AG04450 (cell line): ENCODE data around the gene BRD3. TPM values are rescaled to one million over a fixed set of nuclear protein-coding genes. Genes with fewer than 3 reads are reported as not detected.

Experiments used
- CTCF ChIA-PET: fragments of 300-600, 350-600 bp; formaldehyde crosslinking; extraction: SDS; loops from one replicate; lab custom pipeline; 2022; ENCODE audit warnings: antibody characterized with exemption, inconsistent platforms; lab: Charles Lee
- POLR2A ChIA-PET: fragments of 350-600 bp; formaldehyde crosslinking; extraction: SDS; loops from one replicate; lab custom pipeline; 2021; ENCODE audit warnings: antibody characterized with exemption, inconsistent platforms; lab: Yijun Ruan, JAX
- DNase-seq: peaks from one replicate; pipeline ENCODE4 v3.0.0-alpha.2; 2011; ENCODE audit warnings: low read depth, low spot score
- H3K27ac ChIP-seq: one replicate; pipeline ENCODE4 v1.5.1; 2012; ENCODE audit warnings: low read depth, low read length, control low read depth
- H3K27me3 ChIP-seq: one replicate; pipeline ENCODE4 v1.6.0; 2012; ENCODE audit warnings: low read length; ENCODE audit not compliant: control insufficient read depth, insufficient read depth
- H3K4me3 ChIP-seq: 2 replicates; pipeline ENCODE4 v1.5.1; 2011; ENCODE audit warnings: mild to moderate bottlenecking, low read depth, low read length, control low read depth
- H3K9me3 ChIP-seq: 2 replicates; pipeline ENCODE4 v1.5.1; 2012; ENCODE audit warnings: low read length; ENCODE audit not compliant: control insufficient read depth, insufficient read depth
- CTCF ChIP-seq: IDR thresholded peaks from 2 replicates; pipeline ENCODE4 v1.5.1; 2011; ENCODE audit warnings: low read depth, low read length, control low read depth, inconsistent platforms
- polyA plus RNA-seq: library from polyadenylated mRNA; depleted of rRNA; stranded (reverse); fragments of >200 nt; gene quantifications from 2 replicates; pipeline ENCODE4 v1.2.3, GENCODE V29; 2011

BRD3 gene
- polyA plus RNA-seq, 1 experiment: 7.1 TPM

GRCh38 chr9:134050726-134051125, 17.1 kb downstream of the BRD3 start:
- ChIA-PET POLR2A (no interaction called here), CTCF (interaction anchor here (0.6 kb wide), 1 partner anchor 11 kb away, joined by 3 read pairs; no protein-coding TSS in a partner anchor)
- no peaks in the 10 kb centered on the region for H3K27me3 ChIP-seq
- no peak overlapping the region for H3K4me3 ChIP-seq
- no peak overlapping the region for H3K27ac ChIP-seq
- no peak for TF ChIP-seq CTCF
- H3K9me3 ChIP-seq: no peaks in the 10 kb centered on the region; the same call in 1 of the 2 replicates
- no peak for DNase-seq

- Histone ChIP-seq H3K27me3 (no peaks in the 10 kb centered on the region), H3K9me3 (no peaks in the 10 kb centered on the region; the same call in 1 of the 2 replicates), H3K4me3 (no peak overlapping the region), H3K27ac (no peak overlapping the region)
- ChIA-PET CTCF (no interaction called here), POLR2A (no interaction called here)
- DNase-seq: no peak
- TF ChIP-seq CTCF: no peak
Observed at GRCh38 chr9:134049772-134050588, 17.8 kb downstream of the BRD3 start.

GRCh38 chr9:134049236-134049635, 18.6 kb downstream of the BRD3 start:
- ChIA-PET CTCF (no interaction called here), POLR2A (no interaction called here)
- H3K27ac ChIP-seq: no peak overlapping the region
- DNase-seq: no peak
- no peaks in the 10 kb centered on the region for H3K27me3 ChIP-seq
- no peak for TF ChIP-seq CTCF
- no peak overlapping the region for H3K4me3 ChIP-seq
- H3K9me3 ChIP-seq: no peaks in the 10 kb centered on the region; the same call in 1 of the 2 replicates

GRCh38 chr9:134048582-134048968, 19.3 kb downstream of the BRD3 start:
- TF ChIP-seq CTCF: no peak
- Histone ChIP-seq H3K27ac (no peak overlapping the region), H3K4me3 (no peak overlapping the region), H3K27me3 (no peaks in the 10 kb centered on the region), H3K9me3 (no peaks in the 10 kb centered on the region; the same call in 1 of the 2 replicates)
- POLR2A ChIA-PET: no interaction called here
- CTCF ChIA-PET: no interaction called here
- no peak for DNase-seq

GRCh38 chr9:134047868-134048581, 19.8 kb downstream of the BRD3 start:
- Histone ChIP-seq H3K4me3 (no peak overlapping the region), H3K27me3 (no peaks in the 10 kb centered on the region), H3K9me3 (no peaks in the 10 kb centered on the region; the same call in 1 of the 2 replicates), H3K27ac (no peak overlapping the region)
- POLR2A ChIA-PET: no interaction called here
- CTCF ChIA-PET: no interaction called here
- no peak for TF ChIP-seq CTCF
- no peak for DNase-seq
